ENCODE results near the gene ZNF783.
A peak's percentile ranks its signal among the peaks of the same experiment; 100 is the strongest.
"Not testable (repeated sequence)": the region's sequence is repeated elsewhere in the genome, so short reads cannot be mapped to it uniquely, and the experiment has no call there.

The ZNF783 gene

DNA sequence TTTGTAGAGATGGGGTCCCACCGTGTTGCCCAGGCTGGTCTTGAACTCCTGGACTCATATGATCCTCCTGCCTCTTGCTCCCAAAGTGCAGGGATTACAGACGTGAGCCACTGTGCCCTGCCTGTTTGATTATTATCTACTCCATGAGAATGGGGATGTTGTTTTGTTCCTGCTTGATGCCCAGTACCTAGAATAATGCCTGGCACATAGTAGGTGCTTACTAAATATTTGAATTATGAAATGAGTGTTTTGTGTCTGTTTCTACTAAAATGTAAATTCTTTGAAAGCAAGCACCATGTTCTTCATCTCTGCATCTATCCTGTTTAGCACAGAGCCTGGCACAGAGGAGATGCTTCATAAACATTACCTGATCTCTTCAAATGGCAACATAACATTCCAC, 40.9 kb downstream of the ZNF783 start:
- no peak for TF ChIP-seq JUND (IDR thresholded peaks at IDR 0.05; ENCODE audit: low read depth)
- no peak for DNase-seq (ENCODE audit: low read depth in 1 of 2, low spot score in 1 of 2)
- in situ Hi-C loops (cut with HindIII; ENCODE audit: low pct_unique_long_range_greater_than_20kb, low sequenced_read_pairs): no loop called here

DNA sequence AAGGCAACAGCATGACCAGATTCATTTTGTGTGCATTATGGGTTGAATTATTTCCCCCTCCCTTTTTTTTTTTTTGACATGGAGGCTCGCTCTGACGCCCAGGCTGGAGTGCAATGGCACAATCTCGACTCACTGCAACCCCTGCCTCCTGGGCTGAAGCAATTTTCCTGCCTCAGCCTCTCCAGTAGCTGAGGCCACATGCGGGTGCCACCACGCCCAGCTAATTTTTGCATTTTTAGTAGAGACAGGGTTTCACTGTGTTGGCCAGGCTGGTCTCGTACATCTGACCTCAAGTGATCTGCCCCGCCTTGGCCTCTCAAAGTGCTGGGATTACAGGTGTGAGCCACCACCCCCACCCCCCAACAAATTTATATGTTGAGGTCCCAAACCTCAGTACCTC, 42.0 kb downstream of the ZNF783 start:
- no peak for DNase-seq (ENCODE audit: low read depth in 1 of 2, low spot score in 1 of 2)
- in situ Hi-C loops (cut with HindIII; ENCODE audit: low pct_unique_long_range_greater_than_20kb, low sequenced_read_pairs): no loop called here
- TF ChIP-seq JUND (IDR thresholded peaks at IDR 0.05; ENCODE audit: low read depth): no peak

GRCh38 chr7:149306854-149307253, 44.9 kb downstream of the ZNF783 start:
- no peak for TF ChIP-seq JUND (IDR thresholded peaks at IDR 0.05; ENCODE audit: low read depth)
- in situ Hi-C loops (cut with HindIII; ENCODE audit: low pct_unique_long_range_greater_than_20kb, low sequenced_read_pairs): no loop called here
- no peak for DNase-seq (ENCODE audit: low read depth in 1 of 2, low spot score in 1 of 2)

DNA sequence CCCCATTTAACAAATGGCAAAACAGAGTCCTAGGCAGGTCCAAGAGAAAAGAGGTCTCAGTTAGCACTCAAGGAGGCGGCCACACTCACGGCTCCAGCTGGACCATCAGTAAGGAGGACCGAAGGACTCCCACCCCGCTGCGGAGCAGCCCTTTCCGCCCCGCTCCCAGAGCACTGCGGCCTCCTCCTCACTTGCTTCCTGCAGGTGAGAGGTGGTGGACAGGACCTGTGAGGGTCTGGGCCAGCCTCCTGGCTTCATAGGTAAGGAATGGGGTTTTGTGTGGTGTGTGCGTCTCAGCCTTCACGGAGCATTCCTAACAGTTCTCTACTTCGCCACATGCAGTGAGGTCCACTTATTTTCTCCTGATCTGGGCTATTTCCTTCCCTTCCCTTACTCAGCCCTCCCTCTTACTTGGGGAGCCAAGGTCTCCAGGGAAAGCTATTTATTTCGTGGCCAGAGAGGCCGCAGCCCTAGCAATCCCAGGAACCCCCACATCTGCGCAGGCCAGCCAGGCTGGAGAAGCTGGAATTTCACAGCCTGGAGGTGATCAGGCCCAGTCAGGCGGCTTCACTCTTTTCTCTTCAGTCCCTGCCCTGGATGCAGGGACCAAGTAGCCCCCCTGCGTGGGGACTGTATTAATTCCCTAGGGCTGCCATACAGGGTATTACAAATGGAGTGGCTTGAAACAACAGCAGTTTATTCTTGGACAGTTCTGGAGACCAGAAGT, 45.9 kb downstream of the ZNF783 start:
- TF ChIP-seq JUND (IDR thresholded peaks at IDR 0.05; ENCODE audit: low read depth): no peak
- in situ Hi-C loops (cut with HindIII; ENCODE audit: low pct_unique_long_range_greater_than_20kb, low sequenced_read_pairs): no loop called here
- no peak for DNase-seq (ENCODE audit: low read depth in 1 of 2, low spot score in 1 of 2)

GRCh38 chr7:149310113-149310836, 48.3 kb downstream of the ZNF783 start:
- in situ Hi-C loops (cut with HindIII; ENCODE audit: low pct_unique_long_range_greater_than_20kb, low sequenced_read_pairs): no loop called here
- peak; percentile 21 to 71 for DNase-seq (ENCODE audit: low read depth in 1 of 2, low spot score in 1 of 2)
- no peak for TF ChIP-seq JUND (IDR thresholded peaks at IDR 0.05; ENCODE audit: low read depth)

- DNase-seq (ENCODE audit: low read depth in 1 of 2, low spot score in 1 of 2): no peak
- no peak for TF ChIP-seq JUND (IDR thresholded peaks at IDR 0.05; ENCODE audit: low read depth)
- in situ Hi-C loops (cut with HindIII; ENCODE audit: low pct_unique_long_range_greater_than_20kb, low sequenced_read_pairs): no loop called here
Measured at GRCh38 chr7:149310990-149311573, 49.1 kb downstream of the ZNF783 start.

- no peak for TF ChIP-seq JUND (IDR thresholded peaks at IDR 0.05; ENCODE audit: low read depth)
- in situ Hi-C loops (cut with HindIII; ENCODE audit: low pct_unique_long_range_greater_than_20kb, low sequenced_read_pairs): no loop called here
- no peak for DNase-seq (ENCODE audit: low read depth in 1 of 2, low spot score in 1 of 2)
Measured at GRCh38 chr7:149313981-149314380, 52.0 kb downstream of the ZNF783 start.

DNA sequence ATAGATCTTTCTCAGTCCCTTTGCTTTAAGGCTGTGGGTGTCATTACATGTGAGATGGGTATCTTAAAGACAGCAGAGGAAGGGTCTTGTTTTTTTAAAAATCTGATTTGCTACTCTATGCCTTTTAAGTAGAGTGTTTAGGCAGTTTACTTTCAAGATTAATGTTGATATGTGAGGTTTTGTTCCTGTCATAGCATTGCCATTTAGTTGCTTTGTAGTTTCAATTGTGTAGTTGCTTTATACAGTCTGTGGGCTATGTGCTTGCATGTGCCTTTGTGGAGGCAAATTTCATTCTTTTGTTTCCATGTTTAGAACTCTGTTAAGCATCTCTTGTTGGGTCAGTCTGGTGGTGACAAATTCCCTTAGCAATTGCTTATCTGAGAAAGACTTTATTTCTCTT, 54.6 kb downstream of the ZNF783 start:
- no peak for TF ChIP-seq JUND (IDR thresholded peaks at IDR 0.05; ENCODE audit: low read depth)
- DNase-seq (ENCODE audit: low read depth in 1 of 2, low spot score in 1 of 2): no peak
- in situ Hi-C loops (cut with HindIII; ENCODE audit: low pct_unique_long_range_greater_than_20kb, low sequenced_read_pairs): no loop called here

DNA sequence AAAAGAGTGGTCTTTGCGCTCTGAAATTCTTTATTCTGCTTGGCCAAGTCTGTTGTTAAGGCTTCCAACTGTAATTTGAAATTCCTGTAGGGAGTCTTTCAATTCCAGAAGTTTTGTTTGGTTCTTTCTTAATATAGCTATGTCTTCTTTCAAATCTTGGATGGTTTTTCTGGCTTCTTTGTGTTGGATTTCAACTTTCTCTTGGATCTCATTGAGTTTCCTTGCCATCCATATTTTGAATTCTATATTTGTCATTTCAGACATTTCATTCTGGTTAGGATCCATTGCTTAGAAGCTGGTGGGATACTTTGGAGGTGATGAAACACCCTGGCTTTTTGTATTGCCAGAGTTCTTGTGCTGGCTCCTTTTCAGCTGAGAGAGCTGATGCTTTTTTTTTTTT, 55.5 kb downstream of the ZNF783 start:
- in situ Hi-C loops (cut with HindIII; ENCODE audit: low pct_unique_long_range_greater_than_20kb, low sequenced_read_pairs): no loop called here
- no peak for DNase-seq (ENCODE audit: low read depth in 1 of 2, low spot score in 1 of 2)
- TF ChIP-seq JUND (IDR thresholded peaks at IDR 0.05; ENCODE audit: low read depth): no peak

GRCh38 chr7:149317986-149318672, 56.1 kb downstream of the ZNF783 start:
- in situ Hi-C loops (cut with HindIII; ENCODE audit: low pct_unique_long_range_greater_than_20kb, low sequenced_read_pairs): no loop called here
- no peak for DNase-seq (ENCODE audit: low read depth in 1 of 2, low spot score in 1 of 2)
- TF ChIP-seq JUND (IDR thresholded peaks at IDR 0.05; ENCODE audit: low read depth): no peak

GRCh38 chr7:149319376-149319775, 57.4 kb downstream of the ZNF783 start:
- in situ Hi-C loops (cut with HindIII; ENCODE audit: low pct_unique_long_range_greater_than_20kb, low sequenced_read_pairs): no loop called here
- no peak for TF ChIP-seq JUND (IDR thresholded peaks at IDR 0.05; ENCODE audit: low read depth)
- no peak for DNase-seq (ENCODE audit: low read depth in 1 of 2, low spot score in 1 of 2)

DNA sequence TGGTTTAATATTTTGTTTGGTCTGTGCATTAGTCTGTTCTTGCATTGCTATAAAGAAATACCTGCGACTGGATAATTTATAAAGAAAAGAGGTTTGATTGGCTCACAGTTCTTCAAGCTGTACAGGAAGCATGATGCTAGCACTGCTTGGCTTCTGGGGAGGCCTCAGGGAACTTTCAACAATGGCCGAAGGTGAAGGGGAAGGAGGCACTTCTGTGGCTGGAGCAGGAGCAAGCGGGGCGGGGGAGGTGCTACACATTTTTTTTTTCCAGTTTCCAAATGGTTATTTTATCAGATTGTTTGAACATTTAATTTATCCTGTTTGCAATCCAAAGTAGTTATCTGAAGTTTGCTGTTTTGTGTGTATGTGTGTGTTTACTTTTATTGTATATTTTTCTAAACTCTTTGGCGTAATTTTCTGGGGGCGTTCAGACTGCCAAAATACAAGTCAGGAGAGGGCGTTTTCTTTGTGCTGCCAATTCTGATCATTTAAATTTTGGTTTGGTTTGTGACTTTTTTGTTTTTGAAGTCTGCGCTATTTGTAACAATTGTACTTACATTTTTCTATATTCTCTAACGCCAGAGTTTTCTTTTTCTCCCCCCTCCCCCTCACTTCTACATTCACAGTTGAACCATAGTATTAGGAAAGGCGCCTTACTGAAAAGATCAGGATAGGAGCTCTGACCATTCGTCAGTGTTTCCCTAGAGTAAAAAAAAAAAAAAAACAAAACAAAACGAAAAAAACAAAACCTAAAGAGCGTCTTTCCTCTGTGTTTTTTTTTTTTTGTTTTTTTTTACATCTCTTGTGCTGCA, 58.5 kb downstream of the ZNF783 start:
- no peak for TF ChIP-seq JUND (IDR thresholded peaks at IDR 0.05; ENCODE audit: low read depth)
- in situ Hi-C loops (cut with HindIII; ENCODE audit: low pct_unique_long_range_greater_than_20kb, low sequenced_read_pairs): no loop called here
- no peak for DNase-seq (ENCODE audit: low read depth in 1 of 2, low spot score in 1 of 2)

- DNase-seq (ENCODE audit: low read depth in 1 of 2, low spot score in 1 of 2); in situ Hi-C loops (cut with HindIII; ENCODE audit: low pct_unique_long_range_greater_than_20kb, low sequenced_read_pairs): not testable (repeated sequence)
Measured at GRCh38 chr7:149321125-149321905, 59.3 kb downstream of the ZNF783 start.
